Stimulated activated naive CD8-positive, alpha-beta T cell treated with anti-CD3 and anti-CD28 coated beads, Interleukin-15, amount 100 ng/mL, for 72 hours (primary cell): ENCODE results near the gene CBFA2T2.

ENCODE experiments used
- ATAC-seq: fragments of 150-1000 bp; cut with Tn5 transposase; 2 replicates; pipeline ENCODE4 v1.10.0; 2021; ENCODE audit warnings: mild to moderate bottlenecking, moderate library complexity
- DNase-seq, 2 donors: peaks; one replicate each; pipeline ENCODE4 v3.0.0; 2021 to 2022
- H3K27ac Mint-ChIP-seq, 2 donors: one replicate each; pipeline ENCODE4 v1.8.0; 2022; ENCODE audit warnings: mild to moderate bottlenecking in 2 of 2, mixed read lengths in 2 of 2, moderate library complexity in 2 of 2
- H3K27me3 Mint-ChIP-seq: one replicate; pipeline ENCODE4 v1.8.0; 2022; ENCODE audit warnings: mixed read lengths
- H3K4me1 Mint-ChIP-seq: one replicate; pipeline ENCODE4 v1.8.0; 2022; ENCODE audit warnings: mild to moderate bottlenecking, mixed read lengths
- H3K4me3 Mint-ChIP-seq, 2 donors: one replicate each; pipeline ENCODE4 v1.8.0; 2022; ENCODE audit warnings: mild to moderate bottlenecking in 2 of 2, mixed read lengths in 2 of 2, moderate library complexity in 1 of 2
- H3K9me3 Mint-ChIP-seq, 2 donors: one replicate each; pipeline ENCODE4 v1.8.0; 2022; ENCODE audit warnings: mixed read lengths in 2 of 2

CBFA2T2 gene

DNA sequence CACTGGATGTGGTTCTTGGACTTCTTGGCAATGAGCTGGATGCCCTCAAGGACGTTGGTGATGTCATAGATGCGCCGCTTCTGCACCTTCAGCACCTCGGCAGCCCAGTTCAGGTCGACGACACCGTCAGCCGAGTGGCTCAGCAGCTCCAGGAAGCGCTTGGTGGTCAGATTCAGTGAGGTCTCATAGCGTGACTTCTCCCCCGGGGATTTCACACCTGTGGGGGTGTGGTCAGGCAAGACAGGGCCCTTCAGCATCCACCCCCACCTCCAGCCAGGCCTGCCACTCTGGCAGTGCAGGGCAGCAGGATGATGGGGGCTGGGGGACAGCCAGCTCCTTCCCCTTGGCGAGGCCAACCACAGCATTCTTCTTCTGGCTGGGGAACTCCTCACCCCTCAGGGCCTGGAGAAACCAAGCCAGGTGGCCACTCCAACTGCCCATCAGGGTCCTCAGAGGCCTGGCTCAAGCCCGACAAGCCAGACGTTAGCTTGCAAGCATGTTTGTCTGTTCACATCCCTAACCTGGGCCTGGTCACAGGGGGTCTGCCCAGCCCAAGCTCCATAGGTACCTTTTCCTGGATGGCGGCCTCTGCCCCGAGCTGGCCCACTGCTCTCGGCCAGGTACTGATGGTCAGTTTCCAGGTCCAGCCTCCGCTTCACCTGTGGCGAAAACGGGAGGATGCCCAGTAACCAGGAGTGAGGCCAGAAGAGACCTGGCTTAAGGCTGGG, 190.0 kb downstream of the CBFA2T2 start:
- no peaks in the 10 kb centered on the region for H3K9me3 Mint-ChIP-seq
- no peaks in the 10 kb centered on the region for H3K27me3 Mint-ChIP-seq
- H3K4me3 Mint-ChIP-seq: peak overlapping the region; percentile 19 to 67
- peaks cover 81% of the 10 kb centered on the region for H3K4me1 Mint-ChIP-seq
- ATAC-seq (peak; percentile 82), DNase-seq (peak; percentile 55 to 69)
- peak overlapping the region in 1 of 2 donors; percentile 54 for H3K27ac Mint-ChIP-seq

DNA sequence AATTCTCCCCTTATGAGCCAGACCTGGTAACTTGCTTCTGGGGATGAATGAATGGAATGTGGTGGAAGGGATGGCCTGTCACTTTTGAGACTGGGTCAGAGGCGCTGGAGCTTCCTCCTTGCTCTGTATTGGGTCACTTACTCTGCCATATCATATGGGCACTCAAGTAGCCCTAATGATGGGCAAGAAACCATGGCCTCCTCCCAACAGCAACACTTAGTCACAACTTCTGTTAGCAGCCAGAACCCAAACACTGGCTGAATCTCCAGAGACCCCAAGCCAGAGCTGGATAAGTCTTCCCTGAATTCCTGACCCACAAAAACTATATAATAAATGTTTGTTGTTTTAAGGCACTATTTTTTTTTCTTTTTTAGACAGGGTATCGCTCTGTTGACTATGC, 190.8 kb downstream of the CBFA2T2 start:
- Mint-ChIP-seq H3K4me3 (peak overlapping the region in 1 of 2 donors; percentile 39), H3K27me3 (no peaks in the 10 kb centered on the region), H3K9me3 (no peaks in the 10 kb centered on the region), H3K4me1 (peaks cover 82% of the 10 kb centered on the region), H3K27ac (peak overlapping the region in 1 of 2 donors; percentile 46)
- ATAC-seq: no peak
- DNase-seq: no peak

- no peak for DNase-seq
These were observed 191.4 kb downstream of the CBFA2T2 start for GRCh38 chr20:33681288-33681687.

GRCh38 chr20:33681728-33682353, 191.9 kb downstream of the CBFA2T2 start:
- H3K9me3 Mint-ChIP-seq: no peaks in the 10 kb centered on the region
- H3K4me1 Mint-ChIP-seq: peaks cover 77% of the 10 kb centered on the region
- no peak for ATAC-seq
- peak overlapping the region; percentile 52 to 67 for H3K4me3 Mint-ChIP-seq
- no peak for DNase-seq
- no peaks in the 10 kb centered on the region for H3K27me3 Mint-ChIP-seq
- peak overlapping the region; percentile 65 to 94 for H3K27ac Mint-ChIP-seq

More at GRCh38 chr20:33681288-33681687, 191.4 kb downstream of the CBFA2T2 start:
- peak overlapping the region in 1 of 2 donors; percentile 65 for H3K27ac Mint-ChIP-seq
- H3K4me3 Mint-ChIP-seq: peak overlapping the region in 1 of 2 donors; percentile 67
- H3K27me3 Mint-ChIP-seq: no peaks in the 10 kb centered on the region
- ATAC-seq: no peak
- peaks cover 76% of the 10 kb centered on the region for H3K4me1 Mint-ChIP-seq
- no peaks in the 10 kb centered on the region for H3K9me3 Mint-ChIP-seq

DNA sequence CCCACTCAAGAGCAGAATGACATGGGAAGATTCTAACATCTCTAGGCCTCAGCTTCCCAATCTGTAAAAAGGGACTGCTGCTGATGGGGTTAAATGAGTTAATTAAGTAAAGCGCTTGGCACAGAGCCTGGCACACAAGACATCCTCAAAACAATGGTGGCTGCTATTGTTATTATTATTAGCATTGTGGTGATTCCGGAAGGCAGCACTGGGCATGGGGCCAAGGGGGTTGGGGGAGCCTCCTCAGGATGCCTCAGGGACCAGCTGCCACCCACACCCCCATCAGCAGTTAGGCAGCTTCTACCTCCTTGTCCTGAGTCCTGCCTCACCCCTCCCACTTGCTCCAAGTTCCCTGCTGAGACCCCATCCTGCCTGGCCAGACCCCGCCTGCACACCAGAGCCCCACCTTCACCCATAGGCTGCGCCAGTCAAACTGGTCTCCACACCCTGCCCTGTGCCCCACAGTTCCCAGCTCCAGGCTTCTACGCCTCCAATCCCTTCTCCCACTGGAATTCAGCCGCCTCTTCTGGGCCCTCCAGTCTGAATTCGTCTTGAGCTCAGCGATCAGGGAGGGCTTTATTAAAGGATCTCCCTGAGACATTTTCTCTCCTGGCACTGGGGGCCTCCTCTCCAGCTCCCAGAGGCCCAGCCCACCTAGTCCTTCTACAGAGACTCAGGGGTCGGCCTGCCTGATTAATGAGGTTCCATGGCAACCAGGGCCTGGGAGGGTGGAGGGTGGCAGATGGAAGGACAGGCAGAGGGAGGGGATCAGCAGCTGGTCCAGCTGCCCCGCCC, 194.8 kb downstream of the CBFA2T2 start:
- H3K4me1 Mint-ChIP-seq: peaks cover 89% of the 10 kb centered on the region
- H3K27ac Mint-ChIP-seq: peak overlapping the region; percentile 93 to 96

DNA sequence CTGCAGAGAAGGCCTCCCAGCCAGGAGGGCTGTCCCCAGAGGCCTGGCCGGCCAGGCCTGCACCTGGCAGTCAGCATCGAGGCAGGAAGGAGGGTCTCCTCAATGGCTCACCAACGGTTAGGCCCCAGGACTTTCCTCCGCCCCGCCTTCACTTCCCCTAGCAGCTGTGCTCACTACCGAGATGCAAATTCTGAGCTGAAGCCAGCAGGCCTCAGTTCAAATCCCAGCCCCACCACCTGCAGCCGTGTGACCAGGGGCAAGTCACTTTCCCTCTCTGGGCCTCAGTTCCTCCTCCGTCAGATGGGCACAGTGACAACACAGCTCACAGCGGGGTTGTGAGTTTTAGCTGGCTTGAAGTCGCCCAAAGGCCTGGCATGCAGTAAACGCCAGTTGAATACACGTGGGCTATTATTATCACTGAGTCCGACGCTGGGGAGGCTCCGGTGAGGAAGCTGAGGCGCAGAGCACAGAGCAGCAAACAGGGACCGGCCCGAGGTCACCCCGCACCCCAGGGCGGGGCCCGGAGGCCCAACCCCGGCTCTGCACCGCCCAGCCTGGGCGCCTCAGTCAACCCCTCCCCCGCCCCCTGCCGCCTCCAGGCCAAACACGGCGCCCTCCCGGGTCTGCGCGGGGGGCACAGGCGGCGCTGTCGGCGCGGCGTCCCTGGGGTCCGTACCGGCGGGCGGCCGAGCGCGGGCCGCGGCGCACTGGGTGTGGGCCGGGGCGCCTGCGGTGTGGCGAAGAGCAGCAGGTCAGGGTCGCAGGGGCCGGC, 195.6 kb downstream of the CBFA2T2 start:
- peak overlapping the region; percentile 86 to 95 for H3K4me3 Mint-ChIP-seq
- H3K9me3 Mint-ChIP-seq: no peaks in the 10 kb centered on the region
- peak overlapping the region; percentile 93 to 96 for H3K27ac Mint-ChIP-seq
- H3K27me3 Mint-ChIP-seq: no peaks in the 10 kb centered on the region
- ATAC-seq (peak; percentile 69), DNase-seq (peak; percentile 64 to 68)
- H3K4me1 Mint-ChIP-seq: peaks cover 89% of the 10 kb centered on the region

More for the DNA sequence above, 194.8 kb downstream of the CBFA2T2 start:
- ATAC-seq: no peak
- H3K4me3 Mint-ChIP-seq: peak overlapping the region; percentile 86 to 95
- H3K9me3 Mint-ChIP-seq: no peaks in the 10 kb centered on the region
- DNase-seq: no peak
- H3K27me3 Mint-ChIP-seq: no peaks in the 10 kb centered on the region

- Mint-ChIP-seq H3K27ac (peak within 1 kb of the TSS; percentile 93 to 96), H3K4me1 (peaks cover 89% of the 10 kb centered on the region), H3K27me3 (no peaks in the 10 kb centered on the region), H3K9me3 (no peaks in the 10 kb centered on the region), H3K4me3 (peak within 1 kb of the TSS; percentile 86 to 95)
- DNase-seq (peak; percentile 95 to 97), ATAC-seq (peak; percentile 90)
These were observed 196.4 kb downstream of the CBFA2T2 start, which contains the start of gene E2F1 for GRCh38 chr20:33686100-33686983. TSS of gene E2F1 (minus strand) at chr20:33686385. CDS start at chr20:33686264, 121 bp downstream.

DNA sequence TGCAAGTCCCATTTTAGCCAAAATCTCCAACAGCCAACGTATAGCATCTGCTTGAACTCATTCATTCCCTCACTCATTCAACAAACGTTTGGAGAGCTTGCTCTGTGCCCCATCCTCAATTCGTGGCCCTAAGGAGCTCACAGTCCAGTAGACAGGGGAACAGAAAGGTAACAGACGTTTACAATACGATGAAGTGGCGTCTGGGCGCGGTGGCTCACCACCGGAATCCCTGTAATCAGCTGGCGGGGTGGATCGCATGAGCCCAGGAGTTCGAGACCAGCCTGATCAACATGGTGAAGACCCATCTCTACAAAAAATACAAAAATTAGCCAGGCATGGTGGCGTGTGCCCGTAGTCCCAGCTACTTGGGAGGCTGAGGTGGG, 197.1 kb downstream of the CBFA2T2 start:
- Mint-ChIP-seq H3K4me1 (peaks cover 85% of the 10 kb centered on the region), H3K27me3 (no peaks in the 10 kb centered on the region), H3K9me3 (no peaks in the 10 kb centered on the region), H3K4me3 (peak overlapping the region; percentile 69 to 79), H3K27ac (peak overlapping the region in 1 of 2 donors; percentile 89)
- ATAC-seq (no peak), DNase-seq (no peak)

- no peaks in the 10 kb centered on the region for H3K9me3 Mint-ChIP-seq
- no peak for DNase-seq
These were observed 197.5 kb downstream of the CBFA2T2 start for GRCh38 chr20:33687370-33687915.

GRCh38 chr20:33687993-33688937, 198.4 kb downstream of the CBFA2T2 start:
- DNase-seq (no peak), ATAC-seq (no peak)
- H3K4me1 Mint-ChIP-seq: peaks cover 72% of the 10 kb centered on the region
- peak overlapping the region; percentile 48 to 49 for H3K4me3 Mint-ChIP-seq
- no peaks in the 10 kb centered on the region for H3K9me3 Mint-ChIP-seq
- H3K27ac Mint-ChIP-seq: peak overlapping the region; percentile 64 to 86
- H3K27me3 Mint-ChIP-seq: no peaks in the 10 kb centered on the region

More at GRCh38 chr20:33687370-33687915, 197.5 kb downstream of the CBFA2T2 start:
- Mint-ChIP-seq H3K27ac (no peak overlapping the region), H3K4me3 (peak overlapping the region in 1 of 2 donors; percentile 24), H3K27me3 (no peaks in the 10 kb centered on the region), H3K4me1 (peaks cover 80% of the 10 kb centered on the region)
- ATAC-seq: no peak

GRCh38 chr20:33688938-33689424, 199.1 kb downstream of the CBFA2T2 start:
- ATAC-seq (no peak), DNase-seq (no peak)
- peaks cover 69% of the 10 kb centered on the region for H3K4me1 Mint-ChIP-seq

GRCh38 chr20:33689493-33689892, 199.6 kb downstream of the CBFA2T2 start:
- H3K4me1 Mint-ChIP-seq: peaks cover 64% of the 10 kb centered on the region
- DNase-seq (no peak), ATAC-seq (no peak)
- no peaks in the 10 kb centered on the region for H3K27me3 Mint-ChIP-seq
- H3K27ac Mint-ChIP-seq: no peak overlapping the region
- peak overlapping the region; percentile 48 to 66 for H3K4me3 Mint-ChIP-seq
- H3K9me3 Mint-ChIP-seq: no peaks in the 10 kb centered on the region

More at GRCh38 chr20:33688938-33689424, 199.1 kb downstream of the CBFA2T2 start:
- H3K27ac Mint-ChIP-seq: peak overlapping the region in 1 of 2 donors; percentile 61
- H3K4me3 Mint-ChIP-seq: peak overlapping the region; percentile 14 to 48
- H3K27me3 Mint-ChIP-seq: no peaks in the 10 kb centered on the region
- H3K9me3 Mint-ChIP-seq: no peaks in the 10 kb centered on the region

DNA sequence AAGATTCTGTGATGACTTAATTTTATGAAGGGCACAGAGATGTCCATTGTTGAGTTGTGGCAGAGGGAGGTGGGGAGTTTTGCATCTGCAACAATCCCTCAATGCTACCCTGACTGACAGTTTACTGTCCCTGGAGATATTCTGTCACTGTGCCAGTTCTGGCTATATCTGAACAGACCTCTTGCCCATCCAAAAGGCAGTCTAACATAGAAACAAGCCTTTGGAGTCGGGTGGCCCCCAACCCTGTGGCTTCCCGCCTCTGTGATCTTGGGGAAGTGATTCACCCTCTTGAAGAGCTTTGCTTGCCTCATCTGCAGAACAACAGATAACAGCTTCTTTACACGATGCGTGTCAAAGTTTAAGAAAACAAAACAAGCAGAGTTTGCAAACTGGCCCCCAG, 200.1 kb downstream of the CBFA2T2 start:
- peak overlapping the region; percentile 59 to 73 for H3K27ac Mint-ChIP-seq
- no peaks in the 10 kb centered on the region for H3K27me3 Mint-ChIP-seq
- H3K4me3 Mint-ChIP-seq: peak overlapping the region; percentile 66 to 70
- peaks cover 59% of the 10 kb centered on the region for H3K4me1 Mint-ChIP-seq
- ATAC-seq (peak; percentile 43), DNase-seq (peak; percentile 67 to 72)
- H3K9me3 Mint-ChIP-seq: no peaks in the 10 kb centered on the region
